Skin of body (tissue), 2 donors: ENCODE data around the gene RBP3. TPM values are rescaled to one million over a fixed set of nuclear protein-coding genes. Genes with fewer than 3 reads are reported as not detected.

ENCODE experiments used
- DNase-seq: peaks from one replicate; lab custom pipeline; 2025; lab: John Stamatoyannopoulos, UW
- total RNA-seq: library from RNA; depleted of rRNA; stranded (reverse); fragments of >200 nt; gene quantifications from one replicate; pipeline ENCODE4 v1.2.3, GENCODE V29; 2014

The RBP3 gene
- total RNA-seq, 1 donor from 2014 or later = not detected

DNA sequence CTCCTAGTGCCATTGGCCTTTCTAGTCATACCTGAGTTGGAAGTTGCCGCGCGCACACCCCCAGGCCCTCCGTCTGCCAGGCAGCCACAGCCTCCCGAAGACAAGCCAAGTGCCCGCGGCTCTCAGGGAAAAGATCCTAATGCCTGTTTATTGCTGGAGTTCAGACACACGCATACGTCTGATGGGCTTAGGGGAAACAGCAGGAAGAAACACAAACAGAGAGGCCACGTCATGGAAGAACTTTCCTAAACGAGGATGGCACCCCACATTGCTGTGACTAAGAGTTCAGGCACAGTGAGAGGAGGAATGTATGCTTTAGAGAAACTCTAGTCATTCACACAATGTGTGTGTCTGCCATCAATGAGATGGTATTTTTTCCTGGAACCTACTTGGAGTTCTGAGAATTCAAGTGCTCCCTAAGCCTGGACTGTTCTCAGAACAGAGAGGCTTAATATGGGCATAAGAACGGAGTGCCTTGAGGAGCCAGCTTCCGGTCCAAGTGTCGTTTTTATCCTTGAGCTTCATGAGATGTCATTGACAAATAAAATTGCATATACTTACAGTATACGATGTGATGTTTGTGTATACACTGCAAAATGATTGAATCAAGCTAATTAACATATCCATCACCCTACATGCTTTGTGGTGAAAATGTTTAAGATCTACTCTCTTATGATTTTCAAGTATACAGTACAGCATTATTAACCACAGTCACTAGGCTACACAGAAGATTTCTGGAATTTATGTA is 11.6 kb upstream of the RBP3 start:
- no peak for DNase-seq

DNA sequence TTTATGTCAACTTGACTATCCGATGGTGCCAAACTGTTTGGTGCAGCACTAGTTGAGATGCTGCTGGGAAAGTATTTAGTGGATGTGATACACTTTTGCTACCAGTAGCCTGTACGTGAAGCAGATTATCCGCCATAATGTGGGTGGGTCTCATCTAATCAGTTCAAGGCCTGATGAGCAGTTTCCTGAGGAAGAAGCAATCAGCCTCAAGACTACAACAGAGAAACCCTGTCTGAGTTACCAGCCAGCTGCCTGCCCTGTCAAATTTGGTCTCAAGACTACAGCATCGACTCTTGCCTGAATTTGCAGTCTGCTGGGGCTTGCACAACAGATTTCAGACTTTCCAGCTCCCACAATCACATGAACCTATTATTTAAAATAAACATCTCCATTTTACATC is 10.9 kb upstream of the RBP3 start:
- no peak for DNase-seq

DNA sequence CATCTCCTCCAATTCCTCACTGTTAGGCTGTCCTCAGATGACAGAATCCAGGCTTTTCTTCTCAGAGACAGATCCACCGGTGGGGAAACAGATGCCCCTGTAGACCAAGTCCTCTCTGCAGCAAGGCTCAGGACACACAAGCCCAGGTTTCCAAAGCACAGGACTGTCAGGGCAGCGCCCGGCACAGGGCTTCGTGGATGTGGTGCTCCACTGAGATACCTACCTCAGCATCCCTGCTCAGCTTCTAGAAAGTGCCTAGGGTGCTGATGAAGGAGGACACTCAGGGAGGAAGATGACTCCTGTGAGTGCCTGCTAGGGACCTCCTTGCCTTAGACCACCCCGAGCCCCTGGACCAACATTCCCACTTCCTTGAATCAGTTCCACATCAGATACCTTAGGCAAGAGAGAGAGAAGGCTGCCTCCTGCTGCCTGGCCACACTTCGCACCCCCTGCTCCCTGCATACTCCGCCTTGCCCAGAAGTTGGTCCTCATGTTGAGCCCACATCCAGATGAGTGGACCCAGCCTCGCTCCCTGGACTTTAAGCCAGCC is 8.9 kb upstream of the RBP3 start:
- no peak for DNase-seq

DNA sequence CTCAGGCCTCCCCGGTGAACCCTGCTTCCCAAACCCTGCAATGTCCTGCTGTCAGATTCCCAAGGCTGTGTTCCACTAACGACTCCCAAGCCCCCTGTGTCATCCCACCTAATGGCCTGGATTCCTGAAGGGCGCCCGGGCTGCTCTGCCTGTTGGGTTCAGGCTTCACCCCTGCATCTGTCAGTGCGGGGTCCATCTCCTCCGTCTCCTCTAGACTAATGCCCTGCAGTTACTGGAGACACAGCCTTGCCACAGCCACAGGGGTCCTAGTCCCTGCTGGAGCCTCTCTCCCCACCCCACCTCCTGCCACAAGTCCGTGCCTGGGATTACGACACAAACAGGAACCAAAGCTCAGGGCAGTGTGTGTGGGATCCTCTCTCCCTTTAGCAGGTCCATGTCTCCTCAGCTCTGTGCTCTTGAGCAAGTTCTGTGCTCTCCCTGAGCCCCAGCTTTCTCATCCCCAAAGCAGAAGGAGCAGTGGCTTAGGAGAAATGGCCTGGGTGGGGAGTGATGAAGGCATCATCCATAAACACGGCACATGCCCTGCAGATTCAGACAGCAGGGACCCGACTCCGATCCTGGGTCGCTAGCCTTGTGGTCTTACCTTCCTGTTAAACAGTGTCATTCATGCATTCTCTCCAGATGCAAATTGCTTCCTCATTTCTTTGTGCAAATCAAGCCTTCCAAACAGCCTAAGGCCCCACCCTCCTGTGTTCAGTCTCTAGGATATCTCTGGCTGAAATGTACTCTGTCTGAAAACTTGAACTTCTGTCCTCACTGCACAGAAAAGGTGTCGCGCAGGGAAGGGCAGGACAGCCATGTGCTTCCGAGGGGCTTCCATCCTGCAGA is 8.2 kb upstream of the RBP3 start:
- no peak for DNase-seq

DNA sequence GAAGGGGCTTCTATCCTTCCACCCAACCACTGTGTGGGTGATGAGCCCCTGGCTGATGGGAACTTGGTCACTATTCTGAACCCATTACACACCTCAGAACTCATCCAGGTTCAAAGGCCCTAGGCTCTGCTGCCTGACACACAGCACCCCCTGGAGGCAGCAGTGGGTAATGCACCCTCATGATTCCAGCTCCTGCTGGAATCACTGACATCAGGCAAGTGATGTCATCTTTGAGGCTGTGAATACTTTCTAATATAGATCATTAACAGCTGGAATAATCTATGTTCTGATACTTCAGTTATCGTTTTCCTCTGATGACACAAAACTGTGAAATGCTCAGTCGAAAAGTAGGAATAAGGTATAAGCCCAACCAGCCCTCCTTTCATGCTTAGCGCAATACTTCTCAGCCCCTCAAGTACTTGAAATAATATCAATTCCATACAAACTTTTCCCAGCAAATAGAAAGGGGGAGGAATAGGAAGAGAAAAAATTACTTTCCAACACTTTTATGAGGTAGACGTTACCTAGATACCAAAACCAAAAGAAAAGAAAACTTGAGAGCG is 7.5 kb upstream of the RBP3 start:
- no peak for DNase-seq

DNA sequence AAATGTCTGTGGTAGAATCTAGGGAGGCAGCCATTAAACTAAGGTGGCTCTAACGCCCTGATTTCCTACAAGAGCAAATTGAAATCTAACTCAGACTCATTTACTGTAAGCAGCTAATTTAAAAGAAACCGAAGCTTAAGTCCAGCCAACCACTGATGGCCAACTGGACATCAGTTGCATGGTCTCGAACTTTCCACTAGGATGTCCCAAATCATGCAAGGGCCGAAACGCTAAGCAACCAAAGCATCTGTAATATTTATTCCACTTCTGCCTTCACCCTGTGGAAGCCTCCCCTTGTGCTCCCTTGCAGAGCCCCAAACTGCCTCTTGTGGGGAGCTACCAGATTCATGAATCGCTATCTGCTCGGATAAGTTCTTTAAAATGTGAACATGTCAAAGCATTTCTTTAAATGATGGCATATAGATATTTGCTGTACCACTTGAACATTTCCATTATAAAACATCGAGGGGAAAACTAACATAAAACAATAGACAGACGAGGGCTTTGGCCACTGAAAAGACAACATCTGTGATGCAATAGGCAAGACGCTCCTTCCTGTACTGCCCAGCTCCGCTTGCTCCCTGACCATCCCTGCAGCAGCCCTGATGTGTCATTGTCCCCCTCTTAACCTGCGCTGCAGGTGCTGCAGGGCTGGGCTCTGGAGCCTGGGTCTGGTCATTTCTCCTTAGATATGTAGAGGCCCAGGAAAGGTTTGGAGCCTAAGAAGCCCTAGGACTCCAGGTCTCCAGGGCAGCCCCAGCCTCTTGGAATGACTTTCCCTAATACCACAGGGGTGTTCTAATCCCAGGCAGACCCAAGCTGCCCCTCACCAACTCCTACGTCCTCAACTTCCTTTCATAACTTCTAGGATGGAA is 2.9 kb upstream of the RBP3 start:
- DNase-seq = no peak

DNA sequence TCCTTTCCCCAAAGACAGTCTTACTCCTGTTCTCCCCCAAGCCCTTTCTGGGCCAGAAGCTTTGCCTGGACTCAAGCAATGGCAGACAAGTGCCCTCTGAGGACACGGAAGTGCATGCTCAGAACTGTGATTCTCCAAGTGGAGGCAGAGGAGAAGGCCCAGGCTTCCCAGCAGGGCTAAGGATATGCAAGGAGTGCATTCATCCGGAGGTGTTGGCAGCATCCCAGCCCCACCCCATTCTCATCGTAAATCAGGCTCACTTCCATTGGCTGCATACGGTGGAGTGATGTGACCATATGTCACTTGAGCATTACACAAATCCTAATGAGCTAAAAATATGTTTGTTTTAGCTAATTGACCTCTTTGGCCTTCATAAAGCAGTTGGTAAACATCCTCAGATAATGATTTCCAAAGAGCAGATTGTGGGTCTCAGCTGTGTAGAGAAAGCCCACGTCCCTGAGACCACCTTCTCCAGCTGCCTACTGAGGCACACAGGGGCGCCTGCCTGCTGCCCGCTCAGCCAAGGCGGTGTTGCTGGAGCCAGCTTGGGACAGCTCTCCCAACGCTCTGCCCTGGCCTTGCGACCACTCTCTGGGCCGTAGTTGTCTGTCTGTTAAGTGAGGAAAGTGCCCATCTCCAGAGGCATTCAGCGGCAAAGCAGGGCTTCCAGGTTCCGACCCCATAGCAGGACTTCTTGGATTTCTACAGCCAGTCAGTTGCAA is 1.4 kb upstream of the RBP3 start:
- DNase-seq = no peak

DNA sequence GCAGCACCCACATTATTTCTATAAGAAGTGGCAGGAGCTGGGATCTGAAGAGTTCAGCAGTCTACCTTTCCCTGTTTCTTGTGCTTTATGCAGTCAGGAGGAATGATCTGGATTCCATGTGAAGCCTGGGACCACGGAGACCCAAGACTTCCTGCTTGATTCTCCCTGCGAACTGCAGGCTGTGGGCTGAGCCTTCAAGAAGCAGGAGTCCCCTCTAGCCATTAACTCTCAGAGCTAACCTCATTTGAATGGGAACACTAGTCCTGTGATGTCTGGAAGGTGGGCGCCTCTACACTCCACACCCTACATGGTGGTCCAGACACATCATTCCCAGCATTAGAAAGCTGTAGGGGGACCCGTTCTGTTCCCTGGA is 874 bp upstream of the RBP3 start:
- DNase-seq = no peak

DNA sequence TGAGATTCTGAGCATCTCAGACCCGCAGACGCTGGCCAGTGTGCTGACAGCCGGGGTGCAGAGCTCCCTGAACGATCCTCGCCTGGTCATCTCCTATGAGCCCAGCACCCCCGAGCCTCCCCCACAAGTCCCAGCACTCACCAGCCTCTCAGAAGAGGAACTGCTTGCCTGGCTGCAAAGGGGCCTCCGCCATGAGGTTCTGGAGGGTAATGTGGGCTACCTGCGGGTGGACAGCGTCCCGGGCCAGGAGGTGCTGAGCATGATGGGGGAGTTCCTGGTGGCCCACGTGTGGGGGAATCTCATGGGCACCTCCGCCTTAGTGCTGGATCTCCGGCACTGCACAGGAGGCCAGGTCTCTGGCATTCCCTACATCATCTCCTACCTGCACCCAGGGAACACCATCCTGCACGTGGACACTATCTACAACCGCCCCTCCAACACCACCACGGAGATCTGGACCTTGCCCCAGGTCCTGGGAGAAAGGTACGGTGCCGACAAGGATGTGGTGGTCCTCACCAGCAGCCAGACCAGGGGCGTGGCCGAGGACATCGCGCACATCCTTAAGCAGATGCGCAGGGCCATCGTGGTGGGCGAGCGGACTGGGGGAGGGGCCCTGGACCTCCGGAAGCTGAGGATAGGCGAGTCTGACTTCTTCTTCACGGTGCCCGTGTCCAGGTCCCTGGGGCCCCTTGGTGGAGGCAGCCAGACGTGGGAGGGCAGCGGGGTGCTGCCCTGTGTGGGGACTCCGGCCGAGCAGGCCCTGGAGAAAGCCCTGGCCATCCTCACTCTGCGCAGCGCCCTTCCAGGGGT is 703 bp downstream of the RBP3 start:
- DNase-seq = no peak

DNA sequence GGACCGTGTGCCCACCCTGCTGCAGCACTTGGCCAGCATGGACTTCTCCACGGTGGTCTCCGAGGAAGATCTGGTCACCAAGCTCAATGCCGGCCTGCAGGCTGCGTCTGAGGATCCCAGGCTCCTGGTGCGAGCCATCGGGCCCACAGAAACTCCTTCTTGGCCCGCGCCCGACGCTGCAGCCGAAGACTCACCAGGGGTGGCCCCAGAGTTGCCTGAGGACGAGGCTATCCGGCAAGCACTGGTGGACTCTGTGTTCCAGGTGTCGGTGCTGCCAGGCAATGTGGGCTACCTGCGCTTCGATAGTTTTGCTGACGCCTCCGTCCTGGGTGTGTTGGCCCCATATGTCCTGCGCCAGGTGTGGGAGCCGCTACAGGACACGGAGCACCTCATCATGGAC is 1.4 kb downstream of the RBP3 start:
- DNase-seq = no peak

DNA sequence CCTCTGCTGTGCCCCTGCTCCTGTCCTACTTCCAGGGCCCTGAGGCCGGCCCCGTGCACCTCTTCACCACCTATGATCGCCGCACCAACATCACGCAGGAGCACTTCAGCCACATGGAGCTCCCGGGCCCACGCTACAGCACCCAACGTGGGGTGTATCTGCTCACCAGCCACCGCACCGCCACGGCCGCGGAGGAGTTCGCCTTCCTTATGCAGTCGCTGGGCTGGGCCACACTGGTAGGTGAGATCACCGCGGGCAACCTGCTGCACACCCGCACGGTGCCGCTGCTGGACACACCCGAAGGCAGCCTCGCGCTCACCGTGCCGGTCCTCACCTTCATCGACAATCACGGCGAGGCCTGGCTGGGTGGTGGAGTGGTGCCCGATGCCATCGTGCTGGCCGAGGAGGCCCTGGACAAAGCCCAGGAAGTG is 1.8 kb downstream of the RBP3 start:
- no peak for DNase-seq

DNA sequence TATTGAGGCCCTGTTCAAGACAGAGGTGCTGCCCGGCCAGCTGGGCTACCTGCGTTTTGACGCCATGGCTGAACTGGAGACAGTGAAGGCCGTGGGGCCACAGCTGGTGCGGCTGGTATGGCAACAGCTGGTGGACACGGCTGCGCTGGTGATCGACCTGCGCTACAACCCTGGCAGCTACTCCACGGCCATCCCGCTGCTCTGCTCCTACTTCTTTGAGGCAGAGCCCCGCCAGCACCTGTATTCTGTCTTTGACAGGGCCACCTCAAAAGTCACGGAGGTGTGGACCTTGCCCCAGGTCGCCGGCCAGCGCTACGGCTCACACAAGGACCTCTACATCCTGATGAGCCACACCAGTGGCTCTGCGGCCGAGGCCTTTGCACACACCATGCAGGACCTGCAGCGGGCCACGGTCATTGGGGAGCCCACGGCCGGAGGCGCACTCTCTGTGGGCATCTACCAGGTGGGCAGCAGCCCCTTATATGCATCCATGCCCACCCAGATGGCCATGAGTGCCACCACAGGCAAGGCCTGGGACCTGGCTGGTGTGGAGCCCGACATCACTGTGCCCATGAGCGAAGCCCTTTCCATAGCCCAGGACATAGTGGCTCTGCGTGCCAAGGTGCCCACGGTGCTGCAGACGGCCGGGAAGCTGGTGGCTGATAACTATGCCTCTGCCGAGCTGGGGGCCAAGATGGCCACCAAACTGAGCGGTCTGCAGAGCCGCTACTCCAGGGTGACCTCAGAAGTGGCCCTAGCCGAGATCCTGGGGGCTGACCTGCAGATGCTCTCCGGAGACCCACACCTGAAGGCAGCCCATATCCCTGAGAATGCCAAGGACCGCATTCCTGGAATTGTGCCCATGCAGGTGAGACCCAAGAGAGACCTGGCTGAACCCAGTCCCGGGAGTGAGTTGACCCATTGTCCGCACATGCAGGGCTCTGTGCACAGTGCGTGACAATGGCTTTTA is 2.8 kb downstream of the RBP3 start:
- DNase-seq = no peak

DNA sequence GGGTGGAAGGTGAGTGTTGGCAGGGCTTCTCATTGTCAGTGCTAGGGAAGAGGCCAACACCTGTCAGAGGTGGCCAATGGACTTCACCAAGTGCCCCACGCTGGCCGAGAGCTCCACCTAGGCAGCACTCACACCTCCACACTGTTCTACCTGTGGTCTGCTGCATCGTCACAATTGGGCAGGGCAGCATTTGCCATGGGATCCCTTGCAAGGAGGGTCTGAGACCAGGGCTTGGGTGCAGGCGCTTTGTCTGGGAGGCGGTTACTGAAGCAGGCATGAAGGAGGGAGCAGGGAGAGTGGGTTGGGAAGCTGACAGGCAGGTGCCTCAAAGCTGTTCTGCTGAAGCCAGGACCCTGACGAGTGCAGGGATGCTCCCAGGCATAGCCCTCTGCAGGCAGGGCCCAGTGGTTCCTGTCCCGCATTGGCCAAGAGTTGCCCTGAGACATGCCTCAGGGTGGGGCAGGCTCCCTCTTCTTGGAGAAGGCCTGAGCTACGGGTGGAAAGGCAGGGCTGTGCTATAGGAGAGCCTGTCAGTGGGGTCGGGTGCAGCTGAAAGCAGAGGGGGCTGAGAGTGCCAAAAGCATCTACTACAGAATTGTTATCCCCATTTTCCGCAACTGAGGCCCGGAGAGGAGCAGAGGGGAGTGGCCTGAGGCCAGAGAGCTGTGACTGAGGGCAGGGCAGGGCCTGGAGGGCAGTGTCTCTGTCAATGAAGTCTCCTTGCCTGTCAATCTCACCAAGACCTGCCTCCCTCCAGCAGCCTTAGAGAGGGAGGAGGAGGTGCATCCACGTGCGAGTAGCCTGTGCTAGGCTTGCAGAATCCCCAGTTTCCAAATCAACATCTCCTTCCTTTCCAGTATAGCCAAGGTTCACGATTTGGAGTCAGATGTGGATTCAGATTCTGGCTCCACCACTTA is 4.0 kb downstream of the RBP3 start:
- no peak for DNase-seq

DNA sequence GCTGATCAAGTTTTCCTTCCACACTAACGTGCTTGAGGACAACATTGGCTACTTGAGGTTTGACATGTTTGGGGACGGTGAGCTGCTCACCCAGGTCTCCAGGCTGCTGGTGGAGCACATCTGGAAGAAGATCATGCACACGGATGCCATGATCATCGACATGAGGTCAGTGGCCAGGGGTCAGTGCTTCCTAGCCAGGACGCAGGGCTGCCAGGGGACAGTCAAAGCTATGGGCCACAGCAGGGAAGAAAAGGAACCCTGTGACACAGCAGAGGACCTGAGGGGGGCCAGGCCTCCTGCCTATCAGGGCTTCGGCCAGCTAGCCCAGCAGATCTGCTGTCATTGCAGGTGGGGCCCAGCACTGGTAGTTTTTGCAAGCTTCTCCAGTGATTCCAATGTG is 5.2 kb downstream of the RBP3 start:
- DNase-seq = no peak

DNA sequence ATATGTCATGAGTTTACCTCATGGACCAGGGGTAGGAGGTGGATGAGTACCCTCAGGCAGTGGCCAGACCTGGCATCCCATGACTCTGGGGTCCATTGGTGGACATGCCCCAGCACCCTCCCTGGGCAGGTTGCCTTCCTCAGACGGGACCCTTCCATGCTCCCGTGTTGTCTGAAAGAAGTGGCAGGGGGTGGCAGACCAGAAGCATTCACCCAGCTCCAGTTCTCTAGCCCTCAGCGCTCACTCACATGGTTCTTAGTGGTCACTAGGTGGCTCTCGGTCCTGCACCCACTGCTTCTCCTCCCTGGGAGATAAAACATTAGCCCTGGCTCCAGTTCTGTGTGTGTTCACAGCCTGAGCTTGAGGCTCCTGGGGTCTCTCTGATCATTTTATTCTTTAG is 6.0 kb downstream of the RBP3 start:
- DNase-seq = no peak

DNA sequence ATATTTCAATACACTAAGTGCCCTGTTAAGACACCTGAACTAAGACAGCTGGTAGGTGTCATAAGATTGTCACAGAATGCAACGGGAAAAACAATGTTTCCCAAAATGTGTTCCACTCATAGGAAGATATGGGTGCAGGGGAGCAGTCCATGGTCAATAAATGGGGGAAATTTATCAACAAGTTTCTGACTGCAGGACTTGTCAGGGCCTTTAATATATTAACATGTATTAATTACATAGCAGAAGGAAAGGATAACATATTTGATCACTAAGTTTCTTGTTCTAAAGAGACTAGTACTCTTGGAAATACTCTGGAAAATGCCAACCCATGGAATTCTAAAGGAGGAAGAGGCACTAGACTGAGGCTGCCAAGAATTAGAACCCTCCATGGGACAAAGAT is 6.7 kb downstream of the RBP3 start:
- no peak for DNase-seq

DNA sequence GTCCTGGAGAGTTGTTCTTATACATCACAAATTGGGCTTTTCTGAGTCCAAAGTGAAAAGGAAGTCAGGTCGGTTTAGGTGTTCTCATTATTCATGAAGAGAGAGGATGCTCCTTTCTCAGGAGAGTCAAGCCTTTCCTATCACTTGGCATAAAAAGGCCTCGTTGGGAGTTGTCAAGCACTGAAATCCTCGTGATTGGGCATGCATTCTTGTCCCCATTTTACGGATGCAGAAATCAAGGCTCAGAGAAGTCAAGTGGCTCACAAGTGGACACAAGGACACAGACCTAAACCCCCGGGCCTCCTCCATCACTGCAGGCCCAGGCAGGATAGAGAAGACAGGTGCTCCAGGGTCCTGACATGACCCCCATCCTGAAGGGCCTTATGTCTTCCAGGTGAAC is 8.5 kb downstream of the RBP3 start:
- no peak for DNase-seq
